ENCODE data around the gene PLAU.
"Not testable (repeated sequence)": the region's sequence is repeated elsewhere in the genome, so short reads cannot be mapped to it uniquely, and the experiment has no call there.

PLAU gene

DNA sequence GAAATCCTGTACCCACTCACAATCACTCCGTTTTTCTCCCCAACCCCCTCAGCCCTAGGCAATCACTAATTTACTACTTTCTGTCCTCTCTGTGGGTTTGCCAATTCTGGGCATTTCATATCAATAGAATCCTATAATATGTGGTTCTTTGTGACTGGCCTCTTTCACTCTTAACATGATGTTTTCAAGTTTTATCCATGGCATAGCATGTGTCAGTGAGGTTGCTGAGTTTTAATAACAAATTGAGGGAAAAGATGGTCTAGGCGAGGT lies 11.9 kb downstream of the PLAU start:
- no peak for DNase-seq

DNA sequence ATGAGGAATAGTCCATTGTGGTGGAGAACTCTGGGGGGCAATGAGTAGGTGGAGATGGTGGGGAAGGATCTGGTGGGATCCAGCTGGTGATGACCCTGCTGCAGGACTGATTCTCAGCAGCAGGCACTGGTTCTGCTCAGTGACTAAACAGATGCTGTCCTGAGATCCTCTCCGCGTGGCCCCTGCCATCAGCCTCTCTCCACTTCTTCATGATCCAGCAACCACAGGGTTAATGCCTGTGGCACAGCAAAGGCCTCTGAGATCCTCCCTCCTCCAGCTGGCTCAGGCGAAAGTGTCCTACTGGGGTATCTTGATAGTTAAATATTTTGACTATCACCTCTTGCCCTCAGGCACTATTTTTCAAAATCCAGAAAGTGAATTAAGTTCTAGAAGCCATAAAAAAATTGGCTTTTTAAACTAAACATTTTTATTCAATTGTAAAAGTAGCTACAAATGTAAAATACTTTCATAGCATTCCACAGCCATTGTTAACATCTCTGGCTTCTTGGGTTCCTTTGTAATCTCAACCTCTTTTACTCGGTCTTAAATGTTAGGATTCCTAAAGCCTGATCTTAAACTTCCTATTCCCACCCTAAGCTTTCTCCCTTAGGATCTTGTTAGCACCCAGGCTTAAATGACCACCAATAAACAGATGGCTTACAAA lies 13.1 kb downstream of the PLAU start:
- DNase-seq = no peak

GRCh38 chr10:73924935-73925334 lies 14.0 kb downstream of the PLAU start:
- no peak for DNase-seq

DNA sequence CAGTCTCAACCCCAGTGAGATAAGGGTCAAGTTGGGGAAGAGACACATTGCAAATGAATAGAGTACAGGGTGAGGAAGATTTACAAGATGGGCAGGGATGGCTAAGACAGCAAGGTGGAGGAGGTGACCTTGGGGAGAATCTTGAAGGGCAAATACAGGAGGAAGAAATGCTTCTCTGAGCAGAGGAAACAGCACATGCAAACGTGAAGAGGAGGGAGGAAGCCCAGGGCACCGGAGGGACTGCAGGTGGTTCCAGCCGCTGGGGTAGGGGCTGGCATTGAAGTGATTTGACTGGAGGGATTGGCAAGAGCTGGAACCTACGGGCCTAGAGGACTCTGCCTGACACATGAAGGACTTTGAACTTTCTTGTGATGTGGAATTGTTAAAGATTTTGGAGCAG lies 14.6 kb downstream of the PLAU start:
- no peak for DNase-seq

DNA sequence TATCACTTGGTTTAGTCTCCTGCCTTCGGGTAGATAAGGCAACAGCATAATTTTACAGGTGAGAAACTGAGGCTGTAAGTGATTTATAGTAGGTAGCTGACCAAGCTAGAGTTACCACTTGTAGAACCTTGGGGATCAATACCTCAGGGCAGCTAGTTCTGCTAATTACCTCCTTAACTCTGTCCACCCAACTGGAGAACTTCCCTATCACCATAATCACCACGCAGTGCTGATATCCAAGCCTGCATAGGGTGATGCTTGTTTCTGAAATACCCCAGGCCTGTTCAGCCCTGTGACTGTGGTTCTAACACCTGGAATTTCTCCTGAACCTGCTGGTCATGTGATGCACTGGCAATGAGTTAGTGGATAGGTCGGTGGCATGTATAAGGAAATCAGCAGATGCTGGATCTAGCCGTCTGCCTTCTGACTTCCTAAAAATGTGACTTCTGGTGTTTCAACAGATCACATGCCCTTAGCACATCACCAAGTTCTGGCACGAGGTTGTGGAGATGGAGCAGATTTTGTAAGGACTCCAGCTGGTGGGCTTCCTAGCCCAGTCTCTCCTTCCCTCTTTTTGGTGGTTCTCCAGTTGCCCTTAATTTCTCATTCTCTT lies 15.3 kb downstream of the PLAU start:
- DNase-seq = no peak

- DNase-seq = not testable (repeated sequence)
Observed at GRCh38 chr10:73930630-73931327, 19.8 kb downstream of the PLAU start.

- no peak for DNase-seq
Observed at GRCh38 chr10:73931767-73932619, 21.1 kb downstream of the PLAU start.

GRCh38 chr10:73932620-73933112 lies 21.7 kb downstream of the PLAU start:
- no peak for DNase-seq

DNA sequence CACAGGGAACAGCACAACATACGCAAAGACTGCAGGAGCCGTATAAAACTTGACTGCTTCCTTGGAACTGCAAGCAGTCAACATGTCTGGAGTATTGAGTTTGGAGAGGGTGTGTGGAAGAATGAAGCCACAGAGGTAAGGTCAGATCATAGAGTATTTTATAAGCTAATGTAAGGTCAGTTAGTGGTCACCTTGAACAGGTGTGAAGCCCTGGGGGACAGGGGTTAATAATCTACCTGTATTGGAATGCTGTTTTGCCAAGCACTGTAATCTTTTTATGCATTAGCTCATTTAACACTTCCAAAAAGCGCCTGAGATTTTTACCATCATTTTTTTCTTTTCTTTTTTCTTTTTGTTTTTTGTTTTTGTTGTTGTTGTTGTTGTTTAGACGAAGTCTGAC lies 23.1 kb downstream of the PLAU start:
- no peak for DNase-seq

- no peak for DNase-seq
Observed at GRCh38 chr10:73935895-73936294, 25.0 kb downstream of the PLAU start.

DNA sequence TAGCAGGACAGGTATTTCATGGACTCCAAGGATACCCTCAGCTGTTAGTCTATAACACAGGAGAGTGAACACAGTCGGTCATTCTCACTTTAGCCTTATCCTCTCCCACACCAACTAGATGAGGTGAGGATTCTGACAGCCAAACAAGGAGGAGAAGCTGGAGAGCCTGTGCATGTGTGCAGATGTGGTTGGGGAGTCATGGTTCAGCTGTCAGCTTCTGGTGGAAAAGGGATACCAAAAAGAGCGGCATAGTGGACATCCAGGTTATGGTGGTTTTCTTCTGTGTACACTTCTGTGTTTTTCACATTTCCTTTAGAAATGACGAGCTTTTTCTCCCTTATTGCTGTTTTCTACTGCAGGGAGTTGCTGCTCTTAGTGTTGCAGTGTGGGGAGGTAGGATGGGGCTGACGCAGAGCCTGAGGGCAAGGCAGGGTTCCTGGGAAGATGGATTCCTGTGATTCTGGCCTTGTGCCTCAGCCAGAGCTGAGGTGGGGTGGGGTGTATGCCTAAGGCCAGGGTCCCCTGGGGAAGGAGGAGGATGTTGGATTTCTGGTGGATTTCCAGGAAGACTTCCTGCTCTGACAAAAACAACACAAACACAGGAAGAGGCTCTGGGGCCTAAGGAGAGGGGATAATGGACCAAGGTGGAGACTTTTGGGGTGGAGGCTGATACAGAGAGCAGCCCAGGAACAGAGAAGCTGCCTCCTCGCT lies 26.6 kb downstream of the PLAU start:
- peak; percentile 31 for DNase-seq

DNA sequence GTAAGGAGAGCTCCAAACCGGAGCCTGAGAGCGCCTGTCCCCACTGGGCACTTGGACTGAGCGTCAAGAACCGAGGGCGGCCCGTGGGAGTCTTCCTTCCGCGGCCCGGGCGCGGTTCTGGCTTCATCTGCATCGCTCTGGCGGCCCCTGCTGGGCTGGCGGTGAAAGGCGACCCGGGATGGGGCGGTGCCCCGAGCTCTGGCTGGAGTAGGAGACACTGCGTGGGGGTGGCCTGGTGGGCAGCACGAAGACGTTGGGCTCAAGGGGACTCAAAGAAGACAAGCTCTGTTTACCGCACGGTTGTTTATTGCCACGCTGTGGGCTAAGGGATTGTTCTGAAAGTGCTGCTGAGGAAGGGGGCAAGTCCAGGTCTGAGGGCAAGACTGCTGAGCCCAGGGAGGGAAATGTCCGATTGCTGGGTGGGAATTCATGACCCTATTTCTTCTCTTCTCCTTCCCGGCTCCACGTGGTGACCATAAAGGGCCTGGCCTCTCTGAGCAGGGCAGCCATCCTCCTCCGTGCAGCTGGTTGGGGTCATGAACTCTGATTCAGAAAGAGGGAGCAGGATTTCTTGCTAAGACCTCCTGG lies 29.8 kb downstream of the PLAU start:
- peak; percentile 77 for DNase-seq

DNA sequence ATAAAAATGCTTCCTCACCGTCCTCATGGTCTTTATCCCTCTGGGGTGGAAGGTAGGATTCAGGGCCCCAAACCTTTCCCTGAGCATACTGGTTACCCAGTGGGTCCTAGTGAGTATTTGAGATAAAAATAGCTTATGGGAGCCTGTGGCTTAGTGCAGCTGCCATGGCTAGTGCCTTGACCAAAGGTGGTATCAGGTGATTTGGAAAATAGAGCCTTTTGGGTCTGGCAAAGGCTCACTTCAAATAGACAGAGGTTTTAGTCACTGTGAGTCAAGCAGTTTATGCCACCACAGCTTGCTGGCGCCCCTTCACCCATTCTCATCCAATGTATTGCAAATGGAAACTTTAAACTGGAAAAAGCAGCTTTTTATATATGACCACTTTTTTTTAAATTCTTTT lies 30.4 kb downstream of the PLAU start:
- no peak for DNase-seq

DNA sequence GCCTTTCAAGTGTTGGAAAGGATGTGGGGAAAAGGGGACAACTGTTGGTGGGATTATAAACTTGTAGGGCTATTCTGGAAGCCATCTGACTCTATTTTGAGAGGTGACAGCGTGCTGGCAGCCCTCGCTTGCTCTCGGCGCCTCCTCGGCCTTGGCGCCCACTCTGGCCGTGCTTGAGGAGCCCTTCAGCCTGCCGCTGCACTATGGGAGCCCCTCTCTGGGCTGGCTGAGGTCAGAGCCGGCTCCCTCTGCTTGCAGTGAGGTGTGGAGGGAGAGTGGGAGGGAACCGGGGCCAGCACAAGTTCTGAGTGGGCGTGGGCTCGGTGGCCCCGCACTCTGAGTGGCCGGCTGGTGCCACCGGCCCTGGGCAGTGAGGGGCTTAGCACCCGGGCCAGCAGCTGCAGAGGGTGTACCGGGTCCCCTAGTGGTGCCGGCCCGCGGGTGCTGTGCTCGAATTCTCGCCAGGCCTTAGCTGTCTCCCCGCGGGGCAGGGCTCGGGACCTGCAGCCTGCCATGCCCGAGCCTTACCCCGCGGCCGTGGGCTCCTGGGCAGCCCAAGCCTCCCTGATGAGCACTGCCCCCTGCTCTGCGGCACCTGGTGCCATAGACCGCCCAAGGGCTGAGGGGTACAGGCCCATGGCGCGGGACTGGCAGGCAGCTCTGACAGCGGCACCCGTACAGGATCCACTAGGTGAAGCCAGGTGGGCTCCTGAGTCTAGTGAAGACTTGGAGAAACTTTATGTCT lies 33.6 kb downstream of the PLAU start:
- DNase-seq = no peak

- DNase-seq = no peak
Observed at GRCh38 chr10:73946253-73947145, 35.6 kb downstream of the PLAU start.

DNA sequence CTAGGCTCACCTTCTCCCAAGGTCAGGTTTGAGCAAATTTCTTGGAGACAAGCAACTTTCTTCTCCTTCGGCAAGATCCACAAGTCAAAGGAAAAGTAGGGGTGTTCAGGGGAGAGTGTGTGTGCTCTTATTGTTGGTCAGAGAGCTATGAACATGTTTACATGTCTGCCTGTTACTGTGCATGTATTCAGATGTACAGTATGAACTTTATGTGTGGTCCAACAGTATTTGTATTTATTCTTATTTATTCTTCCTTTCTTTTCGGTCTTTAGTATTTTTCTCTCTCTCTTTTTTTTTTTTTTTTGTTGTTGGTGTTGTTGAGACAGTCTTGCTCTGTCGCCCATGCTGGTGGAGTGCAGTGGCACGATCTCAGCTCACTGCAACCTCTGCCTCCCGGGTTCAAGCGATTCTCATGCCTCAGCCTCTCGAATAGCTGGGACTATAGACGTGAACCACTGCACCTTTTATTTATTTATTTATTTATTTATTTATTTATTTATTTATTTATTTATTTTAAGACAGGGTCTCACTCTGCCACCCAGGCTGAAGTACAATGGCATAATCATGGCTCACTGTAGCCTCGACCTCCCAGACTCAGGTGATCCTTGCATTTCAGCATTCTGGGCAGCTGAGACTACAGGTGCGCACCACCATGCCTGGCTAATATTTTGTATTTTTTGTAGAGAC lies 38.2 kb downstream of the PLAU start:
- no peak for DNase-seq

GRCh38 chr10:73950155-73950948 lies 39.4 kb downstream of the PLAU start:
- no peak for DNase-seq

GRCh38 chr10:73953665-73954064 lies 42.7 kb downstream of the PLAU start:
- DNase-seq = no peak

- no peak for DNase-seq
Observed at GRCh38 chr10:73954737-73955136, 43.8 kb downstream of the PLAU start.
